SK-N-MC (cell line): ENCODE measurements around the gene AJAP1.

Source experiments
- DNase-seq: peaks from one replicate; pipeline ENCODE4 v3.0.0-alpha.2; 2011; ENCODE audit warnings: low read depth, low spot score
- H3K27ac ChIP-seq: fragments of 200-600 bp; sonication (generic); 2 replicates; pipeline ENCODE4 v1.5.1; 2016; ENCODE audit warnings: mixed run types
- H3K36me3 ChIP-seq: fragments of 200-600 bp; sonication (generic); 2 replicates; pipeline ENCODE4 v1.6.1; 2017; ENCODE audit warnings: antibody characterized with exemption, low read length, mixed read lengths; ENCODE audit not compliant: insufficient read depth
- H3K4me3 ChIP-seq: fragments of 200-600 bp; sonication (generic); 2 replicates; pipeline ENCODE4 v1.5.1; 2016
- H3K9ac ChIP-seq: fragments of 200-600 bp; sonication (generic); 2 replicates; pipeline ENCODE4 v1.8.0; 2017; ENCODE audit warnings: mixed run types, mixed read lengths; ENCODE audit not compliant: insufficient read length
- H3K9me3 ChIP-seq: fragments of 200-600 bp; sonication (generic); 2 replicates; pipeline ENCODE4 v1.6.1; 2017; ENCODE audit warnings: low read depth, mild to moderate bottlenecking, antibody characterized with exemption, low read length, moderate library complexity, mixed read lengths
- EZH2 ChIP-seq: fragments of 200-600 bp; sonication (generic); IDR thresholded peaks from one replicate; pipeline ENCODE4 v1.6.1; 2017; ENCODE audit warnings: antibody characterized with exemption
- FOXP2 ChIP-seq: optimal IDR thresholded peaks from 2 replicates; pipeline ENCODE3; 2011; ENCODE audit warnings: mild to moderate bottlenecking, moderate library complexity; ENCODE audit not compliant: insufficient read depth; ENCODE audit errors: extremely low read length, control extremely low read depth
- POLR2AphosphoS5 ChIP-seq: IDR thresholded peaks from 2 replicates; pipeline ENCODE4 v1.6.1; 2012; ENCODE audit warnings: mild to moderate bottlenecking, low read depth, low read length, borderline replicate concordance

The AJAP1 gene

GRCh38 chr1:4626560-4627319, 27.7 kb upstream of the AJAP1 start:
- no peak for DNase-seq
- H3K36me3 ChIP-seq = no peaks in the 10 kb centered on the region
- no peak overlapping the region for H3K27ac ChIP-seq
- TF ChIP-seq FOXP2 (no peak), POLR2AphosphoS5 (no peak)
- H3K9ac ChIP-seq = no peak overlapping the region
- H3K4me3 ChIP-seq = no peak overlapping the region
- H3K9me3 ChIP-seq = no peaks in the 10 kb centered on the region

- H3K9ac ChIP-seq = no peak overlapping the region
- no peaks in the 10 kb centered on the region for H3K36me3 ChIP-seq
- DNase-seq = no peak
- H3K9me3 ChIP-seq = no peaks in the 10 kb centered on the region
- H3K27ac ChIP-seq = no peak overlapping the region
- no peak overlapping the region for H3K4me3 ChIP-seq
- TF ChIP-seq EZH2 (no peak), POLR2AphosphoS5 (no peak), FOXP2 (no peak)
Observed at GRCh38 chr1:4627353-4627752, 27.1 kb upstream of the AJAP1 start.

- Histone ChIP-seq H3K9ac (no peak overlapping the region), H3K36me3 (no peaks in the 10 kb centered on the region), H3K4me3 (no peak overlapping the region), H3K9me3 (no peaks in the 10 kb centered on the region), H3K27ac (no peak overlapping the region)
- TF ChIP-seq FOXP2 = no peak
- no peak for TF ChIP-seq POLR2AphosphoS5
- no peak for TF ChIP-seq EZH2
- no peak for DNase-seq
Observed at GRCh38 chr1:4628992-4629391, 25.4 kb upstream of the AJAP1 start.

- no peaks in the 10 kb centered on the region for H3K9me3 ChIP-seq
- H3K36me3 ChIP-seq = no peaks in the 10 kb centered on the region
- H3K9ac ChIP-seq = no peak overlapping the region
- H3K27ac ChIP-seq = no peak overlapping the region
- no peak overlapping the region for H3K4me3 ChIP-seq
- TF ChIP-seq FOXP2 (no peak), POLR2AphosphoS5 (no peak), EZH2 (no peak)
- DNase-seq = no peak
Observed at GRCh38 chr1:4630561-4630960, 23.8 kb upstream of the AJAP1 start.

GRCh38 chr1:4631321-4631720, 23.1 kb upstream of the AJAP1 start:
- H3K36me3 ChIP-seq = no peaks in the 10 kb centered on the region
- TF ChIP-seq EZH2 (no peak), FOXP2 (no peak), POLR2AphosphoS5 (no peak)
- no peak overlapping the region for H3K9ac ChIP-seq
- no peak overlapping the region for H3K27ac ChIP-seq
- H3K9me3 ChIP-seq = no peaks in the 10 kb centered on the region
- DNase-seq = no peak
- H3K4me3 ChIP-seq = no peak overlapping the region

GRCh38 chr1:4633346-4633745, 21.1 kb upstream of the AJAP1 start:
- H3K27ac ChIP-seq = no peak overlapping the region
- DNase-seq = no peak
- no peak overlapping the region for H3K4me3 ChIP-seq
- no peak overlapping the region for H3K9ac ChIP-seq
- H3K36me3 ChIP-seq = no peaks in the 10 kb centered on the region
- no peaks in the 10 kb centered on the region for H3K9me3 ChIP-seq
- TF ChIP-seq EZH2 (no peak), FOXP2 (no peak), POLR2AphosphoS5 (no peak)

- Histone ChIP-seq H3K36me3 (no peaks in the 10 kb centered on the region), H3K4me3 (no peak overlapping the region), H3K27ac (no peak overlapping the region), H3K9me3 (no peaks in the 10 kb centered on the region), H3K9ac (no peak overlapping the region)
- TF ChIP-seq EZH2 (no peak), FOXP2 (no peak), POLR2AphosphoS5 (no peak)
- DNase-seq = no peak
Observed at GRCh38 chr1:4634156-4634792, 20.1 kb upstream of the AJAP1 start.

GRCh38 chr1:4634793-4635406, 19.5 kb upstream of the AJAP1 start:
- no peak for DNase-seq
- Histone ChIP-seq H3K4me3 (no peak overlapping the region), H3K27ac (no peak overlapping the region), H3K9ac (no peak overlapping the region), H3K36me3 (no peaks in the 10 kb centered on the region), H3K9me3 (no peaks in the 10 kb centered on the region)
- TF ChIP-seq EZH2 (no peak), FOXP2 (no peak), POLR2AphosphoS5 (no peak)
